H1 (cell line): ENCODE measurements around the gene PALM. TPM values are rescaled to one million over a fixed set of nuclear protein-coding genes. Genes with fewer than 3 reads are reported as not detected.

Experiments used
- CTCF ChIA-PET: fragments of 300-600 bp; sonication (Branson Sonifier 250); formaldehyde crosslinking; loops from one replicate; lab custom pipeline; 2021; ENCODE audit not compliant: partially characterized antibody; lab: Charles Lee
- POLR2A ChIA-PET: fragments of 300-600 bp; sonication (Branson Sonifier 250); formaldehyde crosslinking; loops from one replicate; lab custom pipeline; 2021; ENCODE audit warnings: inconsistent platforms; ENCODE audit not compliant: partially characterized antibody; lab: Charles Lee
- DNase-seq, 2 experiments: peaks; one replicate each; pipeline versions ENCODE4 v3.0.0 to v3.0.0-alpha.2; 2010 to 2022; ENCODE audit warnings: low spot score in 2 of 2, low read depth in 1 of 2, mixed read lengths in 1 of 2
- FAIRE-seq: peaks from 2 replicates; lab custom pipeline; 2011; peaks lifted over from hg19 to GRCh38; lab: Jason Lieb, UNC
- H2AFZ ChIP-seq: 2 replicates; pipeline ENCODE4 v1.8.1; 2012; ENCODE audit warnings: low read length, inconsistent platforms
- H2AK5ac ChIP-seq: 2 replicates; pipeline ENCODE4 v1.6.1; 2013; ENCODE audit warnings: low read depth, low read length
- H2BK120ac ChIP-seq: replicated peaks from 2 replicates; pipeline ENCODE3; 2013; ENCODE audit warnings: low read depth, low read length, inconsistent platforms
- H2BK12ac ChIP-seq: 2 replicates; pipeline ENCODE4 v1.6.1; 2013; ENCODE audit warnings: low read depth, low read length
- H2BK15ac ChIP-seq: 2 replicates; pipeline ENCODE4 v1.6.1; 2013; ENCODE audit warnings: low read length
- H2BK20ac ChIP-seq: 2 replicates; pipeline ENCODE4 v1.6.1; 2013; ENCODE audit warnings: low read length
- H2BK5ac ChIP-seq: 2 replicates; pipeline ENCODE4 v1.6.1; 2013; ENCODE audit warnings: low read depth, low read length
- H3K14ac ChIP-seq: 2 replicates; pipeline ENCODE4 v1.6.1; 2013; ENCODE audit warnings: inconsistent platforms; ENCODE audit not compliant: insufficient read length
- H3K18ac ChIP-seq: 2 replicates; pipeline ENCODE4 v1.6.1; 2013; ENCODE audit warnings: low read length; ENCODE audit errors: extremely low read depth
- H3K23ac ChIP-seq: 2 replicates; pipeline ENCODE4 v1.6.1; 2013; ENCODE audit warnings: inconsistent platforms; ENCODE audit not compliant: insufficient read length
- H3K23me2 ChIP-seq: 2 replicates; pipeline ENCODE4 v1.6.1; 2013; ENCODE audit warnings: low read depth, low read length
- H3K27ac ChIP-seq: 2 replicates; pipeline ENCODE4 v1.6.1; 2011; ENCODE audit warnings: low read depth, low read length, inconsistent platforms
- H3K27me3 ChIP-seq, 4 experiments: replicated peaks in 1 of 4; 1 replicate in 1 of 4; 2 replicates in 3 of 4; pipeline versions ENCODE4 v1.6.1 to v1.8.1; 2011 to 2013; ENCODE audit warnings: low read length in 3 of 4, mild to moderate bottlenecking in 3 of 4, inconsistent platforms in 2 of 4, mixed read lengths in 2 of 4, moderate library complexity in 1 of 4; ENCODE audit not compliant: control insufficient read depth in 3 of 4, insufficient read depth in 3 of 4; ENCODE audit errors: extremely low read depth in 1 of 4
- H3K36me3 ChIP-seq, 4 experiments: 2 replicates each; pipeline versions ENCODE4 v1.6.1 to v1.8.1; 2011 to 2013; ENCODE audit warnings: mild to moderate bottlenecking in 4 of 4, low read length in 3 of 4, moderate library complexity in 2 of 4, control low read depth in 1 of 4, inconsistent platforms in 1 of 4; ENCODE audit not compliant: insufficient read depth in 4 of 4, control insufficient read depth in 2 of 4
- H3K4ac ChIP-seq: replicated peaks from 2 replicates; pipeline ENCODE3; 2013; ENCODE audit warnings: low read length, low read depth, mixed read lengths, inconsistent platforms; ENCODE audit not compliant: insufficient read length
- H3K4me1 ChIP-seq, 4 experiments: replicated peaks in 1 of 4; 1 replicate in 1 of 4; 2 replicates in 3 of 4; pipeline versions ENCODE4 v1.6.1 to v1.8.1; 2011 to 2013; ENCODE audit warnings: low read length in 3 of 4, inconsistent platforms in 2 of 4, mixed read lengths in 1 of 4; ENCODE audit not compliant: insufficient read depth in 4 of 4, control insufficient read depth in 3 of 4
- H3K4me2 ChIP-seq, 2 experiments: 2 replicates each; pipeline versions ENCODE4 v1.6.1 to v1.8.1; 2011 to 2013; ENCODE audit warnings: low read depth in 2 of 2, low read length in 2 of 2, control low read depth in 1 of 2, inconsistent platforms in 1 of 2, mild to moderate bottlenecking in 1 of 2; ENCODE audit not compliant: insufficient read depth in 1 of 2
- H3K4me3 ChIP-seq, 4 experiments: fragments of 200-600, 300-600 bp in 1 of 4; sonication (generic), shearing (Covaris generic), sonication (Bioruptor Twin) in 1 of 4; 2 replicates each; pipeline versions ENCODE4 v1.5.1 to v1.8.1; 2011 to 2016; ENCODE audit warnings: low read length in 4 of 4, low read depth in 3 of 4, control low read depth in 2 of 4, inconsistent platforms in 2 of 4, mild to moderate bottlenecking in 2 of 4, mixed read lengths in 1 of 4, moderate library complexity in 1 of 4; ENCODE audit not compliant: insufficient read depth in 2 of 4; ENCODE audit errors: extremely low read depth in 1 of 4
- H3K56ac ChIP-seq: replicated peaks from 2 replicates; pipeline ENCODE3; 2013; ENCODE audit warnings: low read depth, mild to moderate bottlenecking, mixed read lengths, low read length, inconsistent platforms; ENCODE audit not compliant: insufficient read length
- H3K79me1 ChIP-seq: 2 replicates; pipeline ENCODE4 v1.6.1; 2013; ENCODE audit warnings: low read depth, low read length, control low read depth
- H3K79me2 ChIP-seq, 2 experiments: 2 replicates each; pipeline versions ENCODE4 v1.6.1 to v1.8.1; 2012 to 2013; ENCODE audit warnings: low read length in 2 of 2, mild to moderate bottlenecking in 2 of 2, inconsistent platforms in 1 of 2; ENCODE audit not compliant: insufficient read depth in 2 of 2, control insufficient read depth in 1 of 2
- H3K9ac ChIP-seq, 4 experiments: replicated peaks in 1 of 4; 1 replicate in 1 of 4; 2 replicates in 3 of 4; pipeline versions ENCODE4 v1.6.1 to v1.8.1; 2011 to 2013; ENCODE audit warnings: low read depth in 3 of 4, low read length in 3 of 4, control low read depth in 2 of 4, mild to moderate bottlenecking in 2 of 4, moderate library complexity in 2 of 4, inconsistent platforms in 1 of 4; ENCODE audit errors: extremely low read depth in 1 of 4
- H3K9me3 ChIP-seq, 2 experiments: 2 replicates each; pipeline versions ENCODE4 v1.6.1 to v1.8.1; 2012 to 2013; ENCODE audit warnings: mild to moderate bottlenecking in 2 of 2, moderate library complexity in 2 of 2, control low read depth in 1 of 2, inconsistent platforms in 1 of 2, low read depth in 1 of 2, low read length in 1 of 2, mixed read lengths in 1 of 2; ENCODE audit not compliant: insufficient read depth in 2 of 2
- H4K20me1 ChIP-seq, 2 experiments: replicated peaks in 1 of 2; 2 replicates each; pipeline versions ENCODE3 to v1.8.1; 2011 to 2013; ENCODE audit warnings: inconsistent platforms in 2 of 2, low read length in 2 of 2, mild to moderate bottlenecking in 1 of 2; ENCODE audit not compliant: insufficient read depth in 2 of 2, control insufficient read depth in 1 of 2
- H4K5ac ChIP-seq: 2 replicates; pipeline ENCODE4 v1.6.1; 2013; ENCODE audit warnings: low read length, low read depth, mixed read lengths, inconsistent platforms; ENCODE audit not compliant: insufficient read length
- H4K8ac ChIP-seq: 2 replicates; pipeline ENCODE4 v1.8.0; 2013; ENCODE audit warnings: mild to moderate bottlenecking, moderate library complexity, low read length, inconsistent platforms; ENCODE audit not compliant: insufficient read depth; ENCODE audit errors: extremely low read depth
- H4K91ac ChIP-seq: replicated peaks from 2 replicates; pipeline ENCODE3; 2013; ENCODE audit warnings: low read length, mixed read lengths, inconsistent platforms; ENCODE audit not compliant: insufficient read length
- ATF2 ChIP-seq: IDR thresholded peaks from 2 replicates; pipeline ENCODE4 v1.6.1; 2012; ENCODE audit warnings: low read length, inconsistent platforms
- BRCA1 ChIP-seq: IDR thresholded peaks from 2 replicates; pipeline ENCODE4 v1.6.1; 2012; ENCODE audit warnings: low read depth, low read length, improper control_type of control experiment
- CEBPB ChIP-seq: IDR thresholded peaks from 2 replicates; pipeline ENCODE4 v1.6.1; 2012; ENCODE audit warnings: low read depth, low read length
- FOSL1 ChIP-seq: IDR thresholded peaks from 2 replicates; pipeline ENCODE4 v1.6.1; 2011; ENCODE audit warnings: mild to moderate bottlenecking, low read depth, low read length, moderate library complexity; ENCODE audit not compliant: insufficient read depth
- KDM1A ChIP-seq: fragments of 200-600, 300-600 bp; sonication (generic); IDR thresholded peaks from 2 replicates; pipeline ENCODE4 v1.7.1; 2016; ENCODE audit warnings: mild to moderate bottlenecking, low read length, borderline replicate concordance
- RXRA ChIP-seq: IDR thresholded peaks from 2 replicates; pipeline ENCODE4 v1.6.1; 2011; ENCODE audit warnings: low read depth, mild to moderate bottlenecking, low read length, moderate library complexity; ENCODE audit not compliant: insufficient read depth
- SIRT6 ChIP-seq: IDR thresholded peaks from one replicate; pipeline ENCODE4 v1.7.1; 2012; ENCODE audit warnings: low read length, inconsistent platforms
- SIX5 ChIP-seq: IDR thresholded peaks from 2 replicates; pipeline ENCODE4 v1.6.1; 2011; ENCODE audit warnings: mild to moderate bottlenecking, low read depth, low read length
- SP1 ChIP-seq: IDR thresholded peaks from 2 replicates; pipeline ENCODE4 v1.6.1; 2011; ENCODE audit warnings: low read depth, low read length
- SP4 ChIP-seq: IDR thresholded peaks from 2 replicates; pipeline ENCODE4 v1.6.1; 2012; ENCODE audit warnings: low read length, inconsistent platforms
- USF2 ChIP-seq: IDR thresholded peaks from 2 replicates; pipeline ENCODE4 v1.6.1; 2011; ENCODE audit warnings: low read length, improper control_type of control experiment
- WGBS, 2 experiments: shearing (Covaris generic) in 1 of 2; methylation state at CpG; one replicate each; pipeline versions ENCODE4 v1.1.6 to v1.1.7; 2013 to 2015; ENCODE audit warnings: low lambda C conversion rate in 2 of 2, mixed read lengths in 2 of 2, inconsistent platforms in 1 of 2, low coverage in 1 of 2, missing lambda C conversion rate in 1 of 2; ENCODE audit not compliant: insufficient replicate concordance in 2 of 2, insufficient coverage in 1 of 2, insufficient read length in 1 of 2; ENCODE audit errors: extremely low coverage in 1 of 2, missing lambda C conversion rate in 1 of 2; 5-methylcytosine and 5-hydroxymethylcytosine counted together
- polyA plus RNA-seq, 7 experiments: library from polyadenylated mRNA; depleted of rRNA in 3 of 7; stranded (reverse) in 5 of 7; unstranded in 2 of 7; fragments of >200 nt in 5 of 7; fragments of 200-250 nt in 2 of 7; gene quantifications; 1 replicate in 5 of 7; 2 replicates in 1 of 7; 4 replicates in 1 of 7; pipeline versions ENCODE4 v1.2.1 to v1.2.3, GENCODE V29; 2011 to 2013; ENCODE audit warnings: missing spikeins in 2 of 7, mixed read lengths in 2 of 7
- total RNA-seq: library from RNA; stranded (reverse); fragmentation: NEBNext Ultra II Directional; extraction: Animal tissue kit (Norgen Biotek cat#: 25700); gene quantifications from 2 replicates; pipeline ENCODE4 v1.2.1, GENCODE V29; 2021

The PALM gene
- total and polyA plus RNA-seq, 2 of the 8 experiments (the other 6 are each of a cell fraction or from before 2014, with no cell fraction given), result 5.7 to 16.5 TPM

GRCh38 chr19:737591-738093 is 28.9 kb downstream of the PALM start:
- WGBS, 2 experiments, result 70% methylated on average over 11 of the region's 22 CpGs; no CpG with 5 or more reads in 1 of the 2 experiments
- H3K23ac ChIP-seq, result no peak overlapping the region
- H2BK12ac ChIP-seq, result no peak overlapping the region
- H3K9ac ChIP-seq, result no peak overlapping the region
- no peak overlapping the region; the same call in 1 of the 2 replicates for H2BK15ac ChIP-seq
- H2AFZ ChIP-seq, result no peak overlapping the region
- H2AK5ac ChIP-seq, result 0 out of 2 replicates have a peak overlapping the region, but pooled peaks have one; percentile 39
- H3K79me1 ChIP-seq, result no peaks in the 10 kb centered on the region
- no peak for FAIRE-seq
- ChIA-PET CTCF (interaction anchor here (0.8 to 1.9 kb wide), 16 partner anchors 12 to 114 kb away, joined by 3 to 9 read pairs (median 4); partner anchors contain the start of gene RNF126), POLR2A (interaction anchor here (1.2 kb wide), 1 partner anchor 74 kb away, joined by 3 read pairs; the partner anchor contains the start of gene RNF126)
- no peak overlapping the region for H3K4me3 ChIP-seq
- H3K27me3 ChIP-seq, result no peaks in the 10 kb centered on the region
- H3K79me2 ChIP-seq, result no peaks in the 10 kb centered on the region
- no peak overlapping the region for H3K27ac ChIP-seq
- no peak overlapping the region for H3K4ac ChIP-seq
- no peaks in the 10 kb centered on the region for H3K9me3 ChIP-seq
- H3K23me2 ChIP-seq, result no peaks in the 10 kb centered on the region
- H3K4me1 ChIP-seq, result no peaks in the 10 kb centered on the region
- H2BK5ac ChIP-seq, result no peak overlapping the region
- H2BK20ac ChIP-seq, result peak overlapping the region; percentile 43; the same call in 1 of the 2 replicates
- peak overlapping the region; percentile 83; the same call in 1 of the 2 replicates for H4K8ac ChIP-seq
- H4K91ac ChIP-seq, result no peak overlapping the region
- peak; percentile 43 to 95 for DNase-seq
- H3K36me3 ChIP-seq, result no peaks in the 10 kb centered on the region
- no peak overlapping the region for H3K56ac ChIP-seq
- H4K5ac ChIP-seq, result peak overlapping the region; percentile 31
- no peak overlapping the region for H2BK120ac ChIP-seq
- H3K14ac ChIP-seq, result no peak overlapping the region
- H3K4me2 ChIP-seq, result no peak overlapping the region
- H4K20me1 ChIP-seq, result peaks cover 0 to 7% of the 10 kb centered on the region in 2 experiments
- no peak overlapping the region for H3K18ac ChIP-seq
- no peak for TF ChIP-seq USF2
- TF ChIP-seq SP4, result no peak
- TF ChIP-seq BRCA1, result no peak
- TF ChIP-seq CEBPB, result no peak
- no peak for TF ChIP-seq SP1
- no peak for TF ChIP-seq SIX5
- peak; percentile 98 for TF ChIP-seq KDM1A
- no peak for TF ChIP-seq RXRA
- no peak for TF ChIP-seq FOSL1
- TF ChIP-seq ATF2, result no peak
- TF ChIP-seq SIRT6, result no peak
